Left lung (tissue), 10 donors: ENCODE results near the gene OPCML. TPM values are rescaled to one million over a fixed set of nuclear protein-coding genes. Genes with fewer than 3 reads are reported as not detected.
A peak's percentile ranks its signal among the peaks of the same experiment; 100 is the strongest.

ENCODE experiments used
- ATAC-seq: fragments of 200-7000 bp; cut with Tn5 transposase; one replicate; pipeline ENCODE4 v1.9.1; 2020; ENCODE audit warnings: moderate library complexity
- DNase-seq, 4 donors: peaks; one replicate each; pipeline ENCODE4 v3.0.0-alpha.2; 2013 to 2020
- H3K27ac ChIP-seq, 2 donors: fragments of 200-600 bp; sonication (generic) in 1 of 2; one replicate each; pipeline versions ENCODE4 v1.5.0 to v1.8.0; 2020 to 2021
- H3K27me3 ChIP-seq, 2 donors: fragments of 200-600 bp; sonication (generic) in 1 of 2; one replicate each; pipeline versions ENCODE4 v1.5.0 to v1.8.0; 2020 to 2021
- H3K36me3 ChIP-seq, 2 donors: fragments of 200-600 bp; sonication (generic) in 1 of 2; one replicate each; pipeline versions ENCODE4 v1.5.0 to v1.8.0; 2020 to 2021
- H3K4me1 ChIP-seq, 2 donors: fragments of 200-600 bp; one replicate each; pipeline ENCODE4 v1.8.0; 2021
- H3K4me3 ChIP-seq, 2 donors: fragments of 200-600 bp; sonication (generic) in 1 of 2; one replicate each; pipeline versions ENCODE4 v1.5.0 to v1.8.0; 2020 to 2021; ENCODE audit warnings: mild to moderate bottlenecking in 1 of 2
- H3K9me3 ChIP-seq, 2 donors: fragments of 200-600 bp; sonication (generic) in 1 of 2; one replicate each; pipeline versions ENCODE4 v1.5.0 to v1.8.0; 2020 to 2021
- CTCF ChIP-seq, 2 donors: fragments of 200-600 bp; sonication (generic) in 1 of 2; IDR thresholded peaks; one replicate each; pipeline versions ENCODE4 v1.5.0 to v1.8.0; 2021; ENCODE audit warnings: antibody characterized with exemption in 2 of 2
- intact Hi-C, 2 donors: fragments of 100-400 bp; cut with DNase I; formaldehyde crosslinking; loops; one replicate each; pipeline versions ENCODE4 v1.11.2 to v1.14.2; 2022
- polyA plus RNA-seq, 6 donors: library from polyadenylated mRNA; unstranded; fragments of 120-200 nt; gene quantifications; one replicate each; pipeline ENCODE4 v1.2.1, GENCODE V29; 2013; ENCODE audit not compliant: insufficient read length in 6 of 6
- total RNA-seq, 2 donors: library from RNA; stranded (reverse); fragmentation: NEBNext Ultra II Directional; extraction: Animal tissue kit (Norgen Biotek cat#: 25700); gene quantifications; one replicate each; pipeline ENCODE4 v1.2.1, GENCODE V29; 2021
- donor health status: DM: no; HTN: yes; CAD: no.
- donor health status: DM: no; HTN: no; CAD: no.

OPCML gene
- total and polyA plus RNA-seq, 8 donors: 0.98 to 5.3 (median 1.9) TPM; not detected in 2

GRCh38 chr11:133492895-133493294 is 39.4 kb downstream of the OPCML start:
- intact Hi-C loops: no loop called here

GRCh38 chr11:133491680-133492383 is 40.5 kb downstream of the OPCML start:
- intact Hi-C loops: no loop called here
- Histone ChIP-seq H3K27me3 (no peaks in the 10 kb centered on the region), H3K27ac (no peak overlapping the region), H3K4me1 (no peaks in the 10 kb centered on the region), H3K4me3 (no peak overlapping the region), H3K9me3 (peaks cover 0 to 7% of the 10 kb centered on the region in 2 donors), H3K36me3 (no peaks in the 10 kb centered on the region)
- DNase-seq (no peak), ATAC-seq (no peak)
- no peak for TF ChIP-seq CTCF (IDR thresholded peaks at IDR 0.05)

More at GRCh38 chr11:133492895-133493294, 39.4 kb downstream of the OPCML start:
- Histone ChIP-seq H3K27ac (no peak overlapping the region), H3K4me1 (no peaks in the 10 kb centered on the region), H3K9me3 (peaks cover 0 to 7% of the 10 kb centered on the region in 2 donors), H3K36me3 (no peaks in the 10 kb centered on the region), H3K27me3 (no peaks in the 10 kb centered on the region), H3K4me3 (no peak overlapping the region)
- DNase-seq (peak in 1 of 4 donors; percentile 59), ATAC-seq (no peak)
- TF ChIP-seq CTCF (IDR thresholded peaks at IDR 0.05): no peak

- H3K4me3 ChIP-seq: no peak overlapping the region
- no peaks in the 10 kb centered on the region for H3K4me1 ChIP-seq
- DNase-seq: no peak
- ATAC-seq: no peak
- H3K27me3 ChIP-seq: no peaks in the 10 kb centered on the region
- intact Hi-C loops: no loop called here
- no peaks in the 10 kb centered on the region for H3K9me3 ChIP-seq
- H3K27ac ChIP-seq: no peak overlapping the region
- TF ChIP-seq CTCF (IDR thresholded peaks at IDR 0.05): no peak
- H3K36me3 ChIP-seq: no peaks in the 10 kb centered on the region
Observed at GRCh38 chr11:133480722-133481121, 51.6 kb downstream of the OPCML start.

DNA sequence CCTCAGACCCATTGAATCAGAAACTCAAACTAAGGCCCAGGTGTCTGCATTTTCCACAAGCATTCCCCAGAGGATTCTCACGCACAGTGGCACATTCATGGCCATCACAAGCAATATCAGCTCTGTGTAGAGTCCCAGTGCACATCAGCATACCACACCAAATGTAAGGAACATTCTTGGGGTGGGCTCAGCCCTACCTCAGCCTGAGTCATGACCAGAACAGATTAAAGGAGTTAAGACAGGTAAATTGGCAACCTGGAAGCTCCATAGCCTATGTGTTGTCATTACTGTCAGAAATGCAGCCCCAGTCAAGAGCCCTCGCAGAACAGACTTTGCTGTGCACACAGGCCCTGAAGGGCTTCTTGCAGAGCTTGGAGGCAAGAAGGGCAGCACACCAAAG is 53.1 kb downstream of the OPCML start:
- intact Hi-C loops: no loop called here
- no peaks in the 10 kb centered on the region for H3K36me3 ChIP-seq
- no peaks in the 10 kb centered on the region for H3K9me3 ChIP-seq
- H3K4me3 ChIP-seq: no peak overlapping the region
- ATAC-seq: no peak
- H3K4me1 ChIP-seq: no peaks in the 10 kb centered on the region
- H3K27ac ChIP-seq: no peak overlapping the region
- DNase-seq: no peak
- H3K27me3 ChIP-seq: no peaks in the 10 kb centered on the region
- no peak for TF ChIP-seq CTCF (IDR thresholded peaks at IDR 0.05)

DNA sequence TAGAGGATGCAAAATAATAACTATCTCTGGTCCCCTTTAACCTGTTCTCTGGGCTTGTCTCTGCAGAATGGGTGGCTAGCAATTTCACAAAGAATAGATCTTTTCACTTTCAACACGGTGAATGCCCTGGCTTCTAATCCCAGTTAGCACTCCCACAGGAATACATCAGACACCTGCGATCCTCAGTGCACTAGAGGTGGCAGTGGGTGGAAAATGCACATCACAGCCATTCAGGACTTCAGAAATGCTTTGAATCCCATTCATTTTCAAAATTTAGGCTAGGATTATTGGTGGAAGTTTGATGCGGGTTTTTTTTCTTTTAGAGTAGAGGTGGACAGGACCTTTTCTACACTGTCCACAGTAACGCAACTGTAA is 55.1 kb downstream of the OPCML start:
- H3K27me3 ChIP-seq: no peaks in the 10 kb centered on the region
- DNase-seq (no peak), ATAC-seq (no peak)
- intact Hi-C loops: no loop called here
- no peak for TF ChIP-seq CTCF (IDR thresholded peaks at IDR 0.05)
- no peak overlapping the region for H3K27ac ChIP-seq
- H3K4me3 ChIP-seq: no peak overlapping the region
- no peaks in the 10 kb centered on the region for H3K9me3 ChIP-seq
- no peaks in the 10 kb centered on the region for H3K36me3 ChIP-seq
- H3K4me1 ChIP-seq: no peaks in the 10 kb centered on the region
